ENCODE measurements around the gene FRRS1L.

GRCh38 chr9:109121232-109121796 lies 45.7 kb downstream of the FRRS1L start:
- TF ChIP-seq CTCF (IDR thresholded peaks at IDR 0.05) = no peak
- no peak for TF ChIP-seq ATF2 (CRISPR knock-in tag; IDR thresholded peaks at IDR 0.05; ENCODE audit: borderline replicate concordance, low read depth)
- no peak for TF ChIP-seq ATF6 (CRISPR knock-in tag; IDR thresholded peaks at IDR 0.05)
- TF ChIP-seq USF2 (CRISPR knock-in tag; IDR thresholded peaks at IDR 0.05) = no peak
- TF ChIP-seq AFF4 (CRISPR knock-in tag; IDR thresholded peaks at IDR 0.05; ENCODE audit: borderline replicate concordance) = no peak
- TF ChIP-seq ZNF416 (CRISPR knock-in tag; IDR thresholded peaks at IDR 0.05) = no peak
- TF ChIP-seq ZSCAN18 (CRISPR knock-in tag; IDR thresholded peaks at IDR 0.05) = no peak
- no peak for TF ChIP-seq ETV6 (CRISPR knock-in tag; IDR thresholded peaks at IDR 0.05)
- no peak for TF ChIP-seq MAX (CRISPR knock-in tag; IDR thresholded peaks at IDR 0.05)
- TF ChIP-seq TCF7 (CRISPR knock-in tag; IDR thresholded peaks at IDR 0.05; ENCODE audit: low read depth) = no peak
- TF ChIP-seq CREM (CRISPR knock-in tag; IDR thresholded peaks at IDR 0.05) = no peak
- no peak for TF ChIP-seq ATF3 (CRISPR knock-in tag; conservative IDR thresholded peaks at IDR 0.05)
- no peak for TF ChIP-seq KAT7 (CRISPR knock-in tag; IDR thresholded peaks at IDR 0.05; ENCODE audit: borderline replicate concordance)
- no peak for TF ChIP-seq NFYB (CRISPR knock-in tag; conservative IDR thresholded peaks at IDR 0.05; ENCODE audit: low read depth)
